GM18498 (cell line): ENCODE data around the gene COL25A1.

ENCODE experiments used
- ATAC-seq: cut with Tn5 transposase; IDR thresholded peaks from one replicate; pipeline ENCODE4 v1.9.1; 2021; ENCODE audit warnings: mild to moderate bottlenecking, moderate library complexity; ENCODE audit not compliant: unreplicated experiment

COL25A1 gene

GRCh38 chr4:108786351-108786750 is 516.1 kb downstream of the COL25A1 start:
- no peak for ATAC-seq

- ATAC-seq = no peak
Observed at GRCh38 chr4:108783665-108784463, 518.6 kb downstream of the COL25A1 start.

GRCh38 chr4:108779958-108780357 is 522.5 kb downstream of the COL25A1 start:
- ATAC-seq = no peak

- no peak for ATAC-seq
Observed at GRCh38 chr4:108777388-108777787, 525.1 kb downstream of the COL25A1 start.

GRCh38 chr4:108775921-108776320 is 526.5 kb downstream of the COL25A1 start:
- no peak for ATAC-seq

- ATAC-seq = no peak
Observed at GRCh38 chr4:108774809-108775530, 527.5 kb downstream of the COL25A1 start.

- ATAC-seq = no peak
Observed at GRCh38 chr4:108772402-108772801, 530.1 kb downstream of the COL25A1 start.

GRCh38 chr4:108766058-108766457 is 536.4 kb downstream of the COL25A1 start:
- ATAC-seq = no peak

GRCh38 chr4:108763986-108764385 is 538.5 kb downstream of the COL25A1 start:
- no peak for ATAC-seq

GRCh38 chr4:108763226-108763593 is 539.2 kb downstream of the COL25A1 start:
- ATAC-seq = no peak

- ATAC-seq = peak; percentile 59
Observed at GRCh38 chr4:108762559-108763225, 539.8 kb downstream of the COL25A1 start, which contains the start of gene ETNPPL. ETNPPL (minus strand) TSS chr4:108763053; CDS start chr4:108762898, 155 bp downstream.
